Measurements from ENCODE around the gene PTPRK.

- no peak for TF ChIP-seq CTCF (IDR thresholded peaks at IDR 0.05)
- TF ChIP-seq POLR2A (IDR thresholded peaks at IDR 0.05), result no peak
Measured at GRCh38 chr6:128456510-128457230, 63.7 kb downstream of the PTPRK start.
